Uterus (tissue), 4 donors: ENCODE data around the gene GALNT12. TPM values are rescaled to one million over a fixed set of nuclear protein-coding genes. Genes with fewer than 3 reads are reported as not detected.

Source experiments
- DNase-seq, 2 donors: peaks; one replicate each; pipeline ENCODE4 v3.0.0-alpha.2; 2019 to 2020
- H3K27ac ChIP-seq, 2 donors: fragments of 200-600 bp; sonication (generic); 1 replicate in 1 of 2; 2 replicates in 1 of 2; pipeline ENCODE4 v1.5.1; 2016 to 2018
- H3K27me3 ChIP-seq, 2 donors: fragments of 200-600 bp; sonication (generic); one replicate each; pipeline ENCODE4 v1.5.1; 2018 to 2019; ENCODE audit warnings: control low read depth in 1 of 2
- H3K36me3 ChIP-seq, 2 donors: fragments of 200-600 bp; sonication (generic); one replicate each; pipeline ENCODE4 v1.5.1; 2019; ENCODE audit warnings: control low read depth in 1 of 2
- H3K4me1 ChIP-seq, 2 donors: fragments of 200-600 bp; sonication (generic); one replicate each; pipeline ENCODE4 v1.5.1; 2018 to 2019; ENCODE audit warnings: control low read depth in 1 of 2
- H3K4me3 ChIP-seq, 2 donors: fragments of 200-600 bp; sonication (generic); 1 replicate in 1 of 2; 2 replicates in 1 of 2; pipeline ENCODE4 v1.5.1; 2018 to 2019; ENCODE audit warnings: mild to moderate bottlenecking in 1 of 2
- H3K9me3 ChIP-seq, 2 donors: fragments of 200-600 bp; sonication (generic); one replicate each; pipeline ENCODE4 v1.5.1; 2019; ENCODE audit warnings: control low read depth in 1 of 2
- CTCF ChIP-seq, 4 experiments: fragments of 200-600 bp in 2 of 4; fragments of 450-650 bp in 2 of 4; sonication (generic) in 2 of 4; IDR thresholded peaks; one replicate each; pipeline ENCODE4 v1.5.1; 2016 to 2019; ENCODE audit warnings: antibody characterized with exemption in 4 of 4, mild to moderate bottlenecking in 2 of 4, moderate library complexity in 1 of 4
- POLR2A ChIP-seq, 2 donors: fragments of 450-650 bp; IDR thresholded peaks; one replicate each; pipeline ENCODE4 v1.6.1; 2016; ENCODE audit warnings: antibody characterized with exemption in 2 of 2, mild to moderate bottlenecking in 1 of 2, moderate library complexity in 1 of 2
- intact Hi-C: fragments of 100-400 bp; cut with DNase I; formaldehyde crosslinking; loops from one replicate; pipeline ENCODE4 v1.15.1; 2023; ENCODE audit warnings: low total_unique reads
- total RNA-seq, 4 donors: library from RNA; depleted of rRNA in 3 of 4; stranded (reverse); fragments of >200 nt in 3 of 4; gene quantifications; one replicate each; pipeline versions ENCODE4 v1.1.0 to v1.2.4, GENCODE V29; 2014 to 2023
- donor health status: DM: yes; HTN: yes; CAD: no.

GALNT12 gene
- total RNA-seq, 4 donors from 2014 or later = 0.29 to 9.3 (median 2.5) TPM; not detected in 1

GRCh38 chr9:98892288-98892687 lies 84.8 kb downstream of the GALNT12 start:
- Histone ChIP-seq H3K9me3 (no peaks in the 10 kb centered on the region), H3K27ac (no peak overlapping the region), H3K4me1 (no peaks in the 10 kb centered on the region), H3K36me3 (no peaks in the 10 kb centered on the region), H3K4me3 (no peak overlapping the region), H3K27me3 (no peaks in the 10 kb centered on the region)
- no peak for DNase-seq
- intact Hi-C loops = no loop called here
- TF ChIP-seq POLR2A (IDR thresholded peaks at IDR 0.05) = no peak
- TF ChIP-seq CTCF (IDR thresholded peaks at IDR 0.05) = no peak

- Histone ChIP-seq H3K4me3 (no peak overlapping the region), H3K36me3 (no peaks in the 10 kb centered on the region), H3K27me3 (no peaks in the 10 kb centered on the region), H3K4me1 (no peaks in the 10 kb centered on the region), H3K9me3 (no peaks in the 10 kb centered on the region), H3K27ac (no peak overlapping the region)
- TF ChIP-seq POLR2A (IDR thresholded peaks at IDR 0.05) = no peak
- no peak for TF ChIP-seq CTCF (IDR thresholded peaks at IDR 0.05)
- intact Hi-C loops = no loop called here
- DNase-seq = no peak
These were observed 85.2 kb downstream of the GALNT12 start for GRCh38 chr9:98892690-98893089.

- no peaks in the 10 kb centered on the region for H3K9me3 ChIP-seq
- intact Hi-C loops = no loop called here
- no peak for DNase-seq
These were observed 86.7 kb downstream of the GALNT12 start for GRCh38 chr9:98894171-98894570.

GRCh38 chr9:98894761-98895160 lies 87.3 kb downstream of the GALNT12 start:
- Histone ChIP-seq H3K36me3 (no peaks in the 10 kb centered on the region), H3K27ac (no peak overlapping the region), H3K27me3 (no peaks in the 10 kb centered on the region), H3K4me1 (no peaks in the 10 kb centered on the region), H3K4me3 (no peak overlapping the region), H3K9me3 (no peaks in the 10 kb centered on the region)
- TF ChIP-seq CTCF (IDR thresholded peaks at IDR 0.05) (no peak), POLR2A (IDR thresholded peaks at IDR 0.05) (no peak)
- DNase-seq = no peak
- intact Hi-C loops = no loop called here

More at GRCh38 chr9:98894171-98894570, 86.7 kb downstream of the GALNT12 start:
- no peaks in the 10 kb centered on the region for H3K27me3 ChIP-seq
- TF ChIP-seq CTCF (IDR thresholded peaks at IDR 0.05) (no peak), POLR2A (IDR thresholded peaks at IDR 0.05) (no peak)
- H3K4me3 ChIP-seq = no peak overlapping the region
- no peaks in the 10 kb centered on the region for H3K4me1 ChIP-seq
- H3K36me3 ChIP-seq = no peaks in the 10 kb centered on the region
- no peak overlapping the region for H3K27ac ChIP-seq

- Histone ChIP-seq H3K36me3 (no peaks in the 10 kb centered on the region), H3K4me3 (no peak overlapping the region), H3K9me3 (no peaks in the 10 kb centered on the region), H3K4me1 (no peaks in the 10 kb centered on the region), H3K27me3 (no peaks in the 10 kb centered on the region), H3K27ac (no peak overlapping the region)
- intact Hi-C loops = no loop called here
- no peak for DNase-seq
- TF ChIP-seq POLR2A (IDR thresholded peaks at IDR 0.05) = no peak
- no peak for TF ChIP-seq CTCF (IDR thresholded peaks at IDR 0.05)
These were observed 89.2 kb downstream of the GALNT12 start for GRCh38 chr9:98896632-98897031.
